Panc1 (cell line): Measurements from ENCODE around the gene CLDN22. TPM values are rescaled to one million over a fixed set of nuclear protein-coding genes. Genes with fewer than 3 reads are reported as not detected.

Experiments
- ATAC-seq: fragments of 200-7000 bp; cut with Tn5 transposase; 2 replicates; pipeline ENCODE4 v1.9.1; 2020; ENCODE audit warnings: mild to moderate bottlenecking, moderate library complexity
- BruUV-seq: library from RNA; stranded (reverse); fragments of 400-500 nt; replicated peaks from 2 replicates; lab custom pipeline; 2021; lab: Mats Ljungman, UMichigan
- CTCF ChIA-PET: fragments of 300-600 bp; sonication (Branson Sonifier 250); formaldehyde crosslinking; loops from one replicate; lab custom pipeline; 2022; ENCODE audit warnings: antibody characterized with exemption; lab: Charles Lee
- POLR2A ChIA-PET: fragments of 300-600 bp; sonication (Branson Sonifier 250); formaldehyde crosslinking; loops from one replicate; lab custom pipeline; 2022; ENCODE audit warnings: antibody characterized with exemption; lab: Charles Lee
- DNase-seq: peaks from one replicate; pipeline ENCODE4 v3.0.0-alpha.2; 2010; ENCODE audit warnings: low read depth, low spot score
- H3K27ac ChIP-seq: 2 replicates; pipeline ENCODE4 v1.5.1; 2011; ENCODE audit warnings: mild to moderate bottlenecking, low read length, inconsistent platforms
- H3K27me3 ChIP-seq: fragments of 200-500 bp; sonication (Bioruptor generic); 2 replicates; pipeline ENCODE4 v1.6.0; 2014; ENCODE audit warnings: low read length, inconsistent platforms; ENCODE audit not compliant: control insufficient read depth, insufficient read depth
- H3K36me3 ChIP-seq: fragments of 200-500 bp; sonication (Bioruptor generic); 2 replicates; pipeline ENCODE4 v1.5.1; 2014; ENCODE audit warnings: inconsistent platforms, mild to moderate bottlenecking, low read length, moderate library complexity; ENCODE audit not compliant: control insufficient read depth, insufficient read depth
- H3K4me1 ChIP-seq: 2 replicates; pipeline ENCODE4 v1.5.1; 2011; ENCODE audit warnings: inconsistent platforms, mild to moderate bottlenecking, low read length, moderate library complexity; ENCODE audit not compliant: control insufficient read depth, insufficient read depth
- H3K4me3 ChIP-seq, 2 experiments: 2 replicates each; pipeline ENCODE4 v1.5.1; 2011 to 2012; ENCODE audit warnings: low read depth in 2 of 2, low read length in 2 of 2, mild to moderate bottlenecking in 2 of 2, inconsistent platforms in 1 of 2, moderate library complexity in 1 of 2
- H3K9me3 ChIP-seq: fragments of 200-500 bp; sonication (Bioruptor generic); 2 replicates; pipeline ENCODE4 v1.5.1; 2014; ENCODE audit warnings: low read depth, mild to moderate bottlenecking, inconsistent platforms, low read length, moderate library complexity; ENCODE audit not compliant: control insufficient read depth, insufficient read depth
- POLR2AphosphoS5 ChIP-seq: IDR thresholded peaks from 2 replicates; pipeline ENCODE4 v1.6.1; 2012; ENCODE audit warnings: mild to moderate bottlenecking, low read depth, low read length, moderate library complexity
- SIN3A ChIP-seq: IDR thresholded peaks from 2 replicates; pipeline ENCODE4 v1.6.1; 2012; ENCODE audit warnings: low read depth, mild to moderate bottlenecking, low read length, moderate library complexity, borderline replicate concordance; ENCODE audit not compliant: insufficient read depth
- TCF7L2 ChIP-seq: IDR thresholded peaks from 2 replicates; pipeline ENCODE4 v1.6.1; 2011; ENCODE audit warnings: mild to moderate bottlenecking, low read depth, low read length, inconsistent platforms
- in situ Hi-C: cut with HindIII; loops from 2 replicates; pipeline ENCODE4 v1.10.0; 2016; ENCODE audit warnings: low sequenced_read_pairs, low pct_unique_long_range_greater_than_20kb
- intact Hi-C: fragments of 100-400 bp; cut with micrococcal nuclease; formaldehyde crosslinking; loops from one replicate; pipeline ENCODE4 v1.10.0; 2022; ENCODE audit not compliant: unreplicated experiment
- total RNA-seq: library from RNA; stranded (reverse); gene quantifications from one replicate; pipeline ENCODE4 v1.2.1, GENCODE V29; 2021; ENCODE audit not compliant: unreplicated experiment
- TF ChIP-seq, protein P1 (sequence below): fragments of 450-650 bp; IDR thresholded peaks from 2 replicates; pipeline ENCODE4 v1.5.1; 2017; ENCODE audit warnings: mild to moderate bottlenecking
- TF ChIP-seq, protein P2 (sequence below), 2 experiments: IDR thresholded peaks; 2 replicates each; pipeline ENCODE4 v1.6.1; 2011 to 2012; ENCODE audit warnings: low read depth in 2 of 2, control low read depth in 1 of 2, low read length in 1 of 2, mild to moderate bottlenecking in 1 of 2, moderate library complexity in 1 of 2; ENCODE audit not compliant: insufficient read depth in 1 of 2

Gene CLDN22
- total RNA-seq, 1 experiment from 2014 or later = not detected

DNA sequence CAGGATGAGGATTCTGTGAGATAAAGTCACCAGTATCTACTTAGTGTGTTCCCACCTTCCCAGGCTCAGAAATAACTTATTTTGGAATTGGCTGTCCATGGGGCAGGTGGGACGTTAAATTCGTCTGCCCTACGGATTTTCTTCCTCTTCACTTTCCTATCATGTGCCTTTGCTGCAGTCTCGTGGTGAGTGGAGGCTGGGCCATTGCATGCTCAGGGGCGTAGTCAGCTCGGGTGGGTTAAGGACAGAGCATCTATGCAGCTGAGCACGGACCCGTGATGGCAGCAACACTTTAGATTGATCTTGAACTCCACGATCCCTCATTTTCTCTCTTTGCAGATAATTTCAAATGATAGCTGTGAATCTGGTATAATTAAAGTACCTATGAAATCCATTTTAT is 51.5 kb downstream of the CLDN22 start:
- TF ChIP-seq, protein P1, sequence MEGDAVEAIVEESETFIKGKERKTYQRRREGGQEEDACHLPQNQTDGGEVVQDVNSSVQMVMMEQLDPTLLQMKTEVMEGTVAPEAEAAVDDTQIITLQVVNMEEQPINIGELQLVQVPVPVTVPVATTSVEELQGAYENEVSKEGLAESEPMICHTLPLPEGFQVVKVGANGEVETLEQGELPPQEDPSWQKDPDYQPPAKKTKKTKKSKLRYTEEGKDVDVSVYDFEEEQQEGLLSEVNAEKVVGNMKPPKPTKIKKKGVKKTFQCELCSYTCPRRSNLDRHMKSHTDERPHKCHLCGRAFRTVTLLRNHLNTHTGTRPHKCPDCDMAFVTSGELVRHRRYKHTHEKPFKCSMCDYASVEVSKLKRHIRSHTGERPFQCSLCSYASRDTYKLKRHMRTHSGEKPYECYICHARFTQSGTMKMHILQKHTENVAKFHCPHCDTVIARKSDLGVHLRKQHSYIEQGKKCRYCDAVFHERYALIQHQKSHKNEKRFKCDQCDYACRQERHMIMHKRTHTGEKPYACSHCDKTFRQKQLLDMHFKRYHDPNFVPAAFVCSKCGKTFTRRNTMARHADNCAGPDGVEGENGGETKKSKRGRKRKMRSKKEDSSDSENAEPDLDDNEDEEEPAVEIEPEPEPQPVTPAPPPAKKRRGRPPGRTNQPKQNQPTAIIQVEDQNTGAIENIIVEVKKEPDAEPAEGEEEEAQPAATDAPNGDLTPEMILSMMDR = no peak
- TF ChIP-seq POLR2AphosphoS5 (no peak), TCF7L2 (no peak), SIN3A (no peak)
- TF ChIP-seq, protein P2, sequence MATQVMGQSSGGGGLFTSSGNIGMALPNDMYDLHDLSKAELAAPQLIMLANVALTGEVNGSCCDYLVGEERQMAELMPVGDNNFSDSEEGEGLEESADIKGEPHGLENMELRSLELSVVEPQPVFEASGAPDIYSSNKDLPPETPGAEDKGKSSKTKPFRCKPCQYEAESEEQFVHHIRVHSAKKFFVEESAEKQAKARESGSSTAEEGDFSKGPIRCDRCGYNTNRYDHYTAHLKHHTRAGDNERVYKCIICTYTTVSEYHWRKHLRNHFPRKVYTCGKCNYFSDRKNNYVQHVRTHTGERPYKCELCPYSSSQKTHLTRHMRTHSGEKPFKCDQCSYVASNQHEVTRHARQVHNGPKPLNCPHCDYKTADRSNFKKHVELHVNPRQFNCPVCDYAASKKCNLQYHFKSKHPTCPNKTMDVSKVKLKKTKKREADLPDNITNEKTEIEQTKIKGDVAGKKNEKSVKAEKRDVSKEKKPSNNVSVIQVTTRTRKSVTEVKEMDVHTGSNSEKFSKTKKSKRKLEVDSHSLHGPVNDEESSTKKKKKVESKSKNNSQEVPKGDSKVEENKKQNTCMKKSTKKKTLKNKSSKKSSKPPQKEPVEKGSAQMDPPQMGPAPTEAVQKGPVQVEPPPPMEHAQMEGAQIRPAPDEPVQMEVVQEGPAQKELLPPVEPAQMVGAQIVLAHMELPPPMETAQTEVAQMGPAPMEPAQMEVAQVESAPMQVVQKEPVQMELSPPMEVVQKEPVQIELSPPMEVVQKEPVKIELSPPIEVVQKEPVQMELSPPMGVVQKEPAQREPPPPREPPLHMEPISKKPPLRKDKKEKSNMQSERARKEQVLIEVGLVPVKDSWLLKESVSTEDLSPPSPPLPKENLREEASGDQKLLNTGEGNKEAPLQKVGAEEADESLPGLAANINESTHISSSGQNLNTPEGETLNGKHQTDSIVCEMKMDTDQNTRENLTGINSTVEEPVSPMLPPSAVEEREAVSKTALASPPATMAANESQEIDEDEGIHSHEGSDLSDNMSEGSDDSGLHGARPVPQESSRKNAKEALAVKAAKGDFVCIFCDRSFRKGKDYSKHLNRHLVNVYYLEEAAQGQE (IDR thresholded peaks at IDR 0.05; ENCODE audit: insufficient read depth in 1 of 2, low read depth in 2 of 2, low read length in 1 of 2) = no peak
- ATAC-seq (no peak), DNase-seq (no peak)
- no peaks in the 10 kb centered on the region for H3K4me1 ChIP-seq
- H3K4me3 ChIP-seq = no peak overlapping the region
- ChIA-PET CTCF (no interaction called here), POLR2A (no interaction called here)
- H3K9me3 ChIP-seq = no peaks in the 10 kb centered on the region
- in situ Hi-C loops = no loop called here
- H3K27me3 ChIP-seq = no peaks in the 10 kb centered on the region
- peaks cover 10% of the 10 kb centered on the region; the same call in 1 of the 2 replicates for H3K36me3 ChIP-seq
- BruUV-seq = no TSS peak
- H3K27ac ChIP-seq = no peak overlapping the region
- intact Hi-C loops = no loop called here

Other genes starting within 250 kb of the CLDN22 start
- gene WWC2, start 221.0 kb downstream of the CLDN22 start, total RNA-seq = 80.3 TPM
- not detected for gene CLDN24, start 2.1 kb upstream of the CLDN22 start, total RNA-seq
- 21.1 TPM for gene CDKN2AIP, start 124.4 kb upstream of the CLDN22 start, total RNA-seq
- 11.8 TPM for gene ING2, start 184.8 kb upstream of the CLDN22 start, total RNA-seq